ENCODE results near the gene DNAJC16. TPM values are rescaled to one million over a fixed set of nuclear protein-coding genes. Genes with fewer than 3 reads are reported as not detected.

DNAJC16 gene
- polyA plus RNA-seq, 1 donor (not counting 4 experiments of a cell fraction or from before 2014, with no cell fraction given) = 13.7 TPM

DNA sequence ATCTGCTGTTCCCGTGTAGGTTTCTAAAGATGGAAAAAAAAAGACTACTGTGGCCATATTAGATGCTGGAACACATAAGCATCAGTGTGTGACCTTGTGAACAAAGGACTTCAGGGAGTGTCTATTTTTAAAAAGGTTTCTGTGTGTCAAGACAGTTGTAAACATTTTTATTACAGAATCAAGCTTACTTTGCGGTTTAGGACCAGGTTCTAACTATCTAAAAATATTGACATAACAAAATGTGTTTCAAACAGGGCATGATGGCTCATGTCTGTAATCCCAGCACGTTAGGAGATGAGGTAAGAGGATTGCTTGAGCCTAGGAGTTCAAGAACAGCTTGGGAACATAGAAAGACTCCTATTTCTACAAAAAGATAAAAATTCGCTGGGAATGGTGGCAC, 83.5 kb downstream of the DNAJC16 start:
- no peaks in the 10 kb centered on the region for H3K27me3 ChIP-seq (ENCODE audit: control insufficient read depth, extremely low read depth, insufficient read depth, low read length)
- no peak overlapping the region for H3K27ac ChIP-seq (ENCODE audit: control insufficient read depth, insufficient read depth, low read length)
- dilution Hi-C loops (cut with MboI; ENCODE audit: extremely low pct_ligation_motif_present, low sequenced_read_pairs) = no loop called here
- no peak for DNase-seq (ENCODE audit: low read depth, low spot score)
- H2AFZ ChIP-seq (ENCODE audit: control insufficient read depth, low read length) = no peak overlapping the region
- no peak overlapping the region for H3K9ac ChIP-seq (ENCODE audit: control insufficient read depth, extremely low read depth, insufficient read depth, low read length)
- no peaks in the 10 kb centered on the region for H3K9me1 ChIP-seq (ENCODE audit: control insufficient read depth, extremely low read depth, insufficient read depth, low read length)
- no peak for TF ChIP-seq EZH2 (IDR thresholded peaks at IDR 0.05; ENCODE audit: low read length)
- TF ChIP-seq, protein P1, sequence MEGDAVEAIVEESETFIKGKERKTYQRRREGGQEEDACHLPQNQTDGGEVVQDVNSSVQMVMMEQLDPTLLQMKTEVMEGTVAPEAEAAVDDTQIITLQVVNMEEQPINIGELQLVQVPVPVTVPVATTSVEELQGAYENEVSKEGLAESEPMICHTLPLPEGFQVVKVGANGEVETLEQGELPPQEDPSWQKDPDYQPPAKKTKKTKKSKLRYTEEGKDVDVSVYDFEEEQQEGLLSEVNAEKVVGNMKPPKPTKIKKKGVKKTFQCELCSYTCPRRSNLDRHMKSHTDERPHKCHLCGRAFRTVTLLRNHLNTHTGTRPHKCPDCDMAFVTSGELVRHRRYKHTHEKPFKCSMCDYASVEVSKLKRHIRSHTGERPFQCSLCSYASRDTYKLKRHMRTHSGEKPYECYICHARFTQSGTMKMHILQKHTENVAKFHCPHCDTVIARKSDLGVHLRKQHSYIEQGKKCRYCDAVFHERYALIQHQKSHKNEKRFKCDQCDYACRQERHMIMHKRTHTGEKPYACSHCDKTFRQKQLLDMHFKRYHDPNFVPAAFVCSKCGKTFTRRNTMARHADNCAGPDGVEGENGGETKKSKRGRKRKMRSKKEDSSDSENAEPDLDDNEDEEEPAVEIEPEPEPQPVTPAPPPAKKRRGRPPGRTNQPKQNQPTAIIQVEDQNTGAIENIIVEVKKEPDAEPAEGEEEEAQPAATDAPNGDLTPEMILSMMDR (optimal IDR thresholded peaks at IDR 0.05 in 1 of 3, IDR thresholded peaks at IDR 0.05 in 1 of 3, conservative IDR thresholded peaks at IDR 0.05 in 1 of 3; ENCODE audit: extremely low read depth in 1 of 3, insufficient read depth in 2 of 3, low read length in 3 of 3) = no peak
- no peaks in the 10 kb centered on the region for H3K79me2 ChIP-seq (ENCODE audit: control insufficient read depth, insufficient read depth, low read length)
- FAIRE-seq = no peak
- no peaks in the 10 kb centered on the region for H3K4me1 ChIP-seq (ENCODE audit: control insufficient read depth, extremely low read depth, insufficient read depth, low read length)
- no peak overlapping the region for H3K4me3 ChIP-seq (ENCODE audit: control insufficient read depth in 2 of 3, extremely low read depth in 1 of 3, insufficient read depth in 2 of 3, low read depth in 1 of 3, low read length in 3 of 3)
- no peaks in the 10 kb centered on the region for H4K20me1 ChIP-seq (ENCODE audit: control insufficient read depth, extremely low read depth, insufficient read depth, low read length)
- H3K4me2 ChIP-seq (ENCODE audit: control insufficient read depth, extremely low read depth, insufficient read depth, low read depth, low read length) = no peak overlapping the region
- no peaks in the 10 kb centered on the region for H3K36me3 ChIP-seq (ENCODE audit: control insufficient read depth in 2 of 2, extremely low read depth in 1 of 2, insufficient read depth in 2 of 2, low read length in 2 of 2)
- no peaks in the 10 kb centered on the region for H3K9me3 ChIP-seq (ENCODE audit: control insufficient read depth, low read depth, low read length)

DNA sequence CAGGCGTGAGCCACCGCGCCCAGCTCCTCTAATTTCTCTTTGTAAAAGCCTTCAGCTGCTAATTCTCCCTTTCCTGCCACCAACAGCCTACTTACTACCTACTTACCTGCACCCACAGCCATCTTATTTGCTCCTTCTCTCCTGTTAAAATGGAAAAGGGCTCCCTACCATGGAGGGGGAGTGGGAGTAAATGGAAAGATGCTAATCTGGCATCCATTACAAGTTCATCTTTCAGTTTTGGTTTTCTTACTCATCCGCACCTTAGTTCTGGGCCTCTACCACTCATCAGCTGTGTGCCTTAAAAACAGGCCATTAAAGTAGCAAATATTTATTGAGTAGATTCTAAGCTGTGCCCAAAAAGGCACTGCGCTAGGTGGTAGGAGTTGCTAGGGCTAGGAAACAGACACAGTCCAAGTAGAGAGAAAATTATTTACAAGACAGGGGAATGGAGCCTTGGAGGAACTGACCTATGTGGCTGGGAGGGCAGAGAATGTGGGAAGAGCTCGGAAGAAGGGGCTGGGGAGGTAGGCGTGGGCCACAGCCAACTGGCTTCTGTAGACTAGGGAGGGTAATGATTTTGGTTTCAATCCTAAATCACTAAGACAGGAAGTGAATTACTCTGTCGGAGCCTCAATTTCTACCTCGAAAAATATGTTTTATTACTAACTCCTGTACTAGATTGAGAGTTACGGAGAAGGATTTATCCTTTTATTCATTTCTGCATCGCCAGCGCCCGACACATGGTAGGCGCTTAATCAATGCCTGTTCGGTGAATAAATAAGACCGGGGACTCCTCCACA, 89.9 kb downstream of the DNAJC16 start:
- Histone ChIP-seq H3K9ac (ENCODE audit: control insufficient read depth, extremely low read depth, insufficient read depth, low read length) (peak overlapping the region; percentile 78), H3K4me3 (ENCODE audit: control insufficient read depth in 2 of 3, extremely low read depth in 1 of 3, insufficient read depth in 2 of 3, low read depth in 1 of 3, low read length in 3 of 3) (peak overlapping the region; percentile 39 to 74 (median 70)), H3K36me3 (ENCODE audit: control insufficient read depth in 2 of 2, extremely low read depth in 1 of 2, insufficient read depth in 2 of 2, low read length in 2 of 2) (no peaks in the 10 kb centered on the region), H3K4me1 (ENCODE audit: control insufficient read depth, extremely low read depth, insufficient read depth, low read length) (peaks cover 23% of the 10 kb centered on the region), H3K4me2 (ENCODE audit: control insufficient read depth, extremely low read depth, insufficient read depth, low read depth, low read length) (peak overlapping the region; percentile 96), H3K79me2 (ENCODE audit: control insufficient read depth, insufficient read depth, low read length) (peaks cover 41% of the 10 kb centered on the region), H2AFZ (ENCODE audit: control insufficient read depth, low read length) (peak overlapping the region; percentile 97), H3K27me3 (ENCODE audit: control insufficient read depth, extremely low read depth, insufficient read depth, low read length) (no peaks in the 10 kb centered on the region), H3K9me3 (ENCODE audit: control insufficient read depth, low read depth, low read length) (no peaks in the 10 kb centered on the region), H3K9me1 (ENCODE audit: control insufficient read depth, extremely low read depth, insufficient read depth, low read length) (no peaks in the 10 kb centered on the region), H4K20me1 (ENCODE audit: control insufficient read depth, extremely low read depth, insufficient read depth, low read length) (no peaks in the 10 kb centered on the region), H3K27ac (ENCODE audit: control insufficient read depth, insufficient read depth, low read length) (peak overlapping the region; percentile 72)
- dilution Hi-C loops (cut with MboI; ENCODE audit: extremely low pct_ligation_motif_present, low sequenced_read_pairs) = no loop called here
- TF ChIP-seq, protein P1 (optimal IDR thresholded peaks at IDR 0.05 in 1 of 3, IDR thresholded peaks at IDR 0.05 in 1 of 3, conservative IDR thresholded peaks at IDR 0.05 in 1 of 3; ENCODE audit: extremely low read depth in 1 of 3, insufficient read depth in 2 of 3, low read length in 3 of 3) = no peak
- no peak for TF ChIP-seq EZH2 (IDR thresholded peaks at IDR 0.05; ENCODE audit: low read length)
- DNase-seq (ENCODE audit: low read depth, low spot score) (no peak), FAIRE-seq (no peak)

All from keratinocyte (primary cell).